Activated T-cell treated with anti-CD3 and anti-CD28 coated beads, Interleukin-2, amount 50 U/mL, for 72 hours (primary cell): ENCODE results near the gene FITM2. TPM values are rescaled to one million over a fixed set of nuclear protein-coding genes. Genes with fewer than 3 reads are reported as not detected.

Experiments used
- ATAC-seq, 2 donors: fragments of 150-1000 bp; cut with Tn5 transposase; replicated peaks in 1 of 2; 2 replicates each; pipeline ENCODE4 v1.10.0; 2021; ENCODE audit warnings: moderate library complexity in 2 of 2, mild to moderate bottlenecking in 1 of 2
- DNase-seq, 2 donors: peaks; one replicate each; pipeline ENCODE4 v3.0.0; 2021 to 2022; ENCODE audit warnings: mixed read lengths in 1 of 2
- H3K27ac Mint-ChIP-seq: one replicate; pipeline ENCODE4 v1.8.0; 2022; ENCODE audit warnings: mild to moderate bottlenecking, moderate library complexity, mixed read lengths
- H3K27me3 Mint-ChIP-seq: one replicate; pipeline ENCODE4 v1.8.0; 2022; ENCODE audit warnings: low read depth, mixed read lengths
- H3K36me3 Mint-ChIP-seq, 2 donors: one replicate each; pipeline ENCODE4 v1.8.0; 2022; ENCODE audit warnings: mixed read lengths in 2 of 2, mild to moderate bottlenecking in 1 of 2; ENCODE audit not compliant: insufficient read depth in 2 of 2
- H3K4me1 Mint-ChIP-seq: one replicate; pipeline ENCODE4 v1.8.0; 2022; ENCODE audit warnings: low read depth, mixed read lengths
- H3K4me3 Mint-ChIP-seq, 2 donors: one replicate each; pipeline ENCODE4 v1.8.0; 2022; ENCODE audit warnings: mild to moderate bottlenecking in 2 of 2, mixed read lengths in 2 of 2, moderate library complexity in 2 of 2
- H3K9me3 Mint-ChIP-seq, 2 donors: one replicate each; pipeline ENCODE4 v1.8.0; 2022; ENCODE audit warnings: mixed read lengths in 2 of 2
- total RNA-seq, 2 donors: library from RNA; stranded (reverse); gene quantifications; one replicate each; pipeline ENCODE4 v1.2.3, GENCODE V29; 2022

Gene FITM2
- total RNA-seq, 2 donors from 2014 or later = 2.9 to 3.1 TPM

- H3K4me1 Mint-ChIP-seq = no peaks in the 10 kb centered on the region
- no peaks in the 10 kb centered on the region for H3K9me3 Mint-ChIP-seq
- H3K4me3 Mint-ChIP-seq = no peak overlapping the region
- no peak overlapping the region for H3K27ac Mint-ChIP-seq
- H3K27me3 Mint-ChIP-seq = no peaks in the 10 kb centered on the region
- ATAC-seq = no peak
- no peak for DNase-seq
- H3K36me3 Mint-ChIP-seq = no peaks in the 10 kb centered on the region
These were observed 22.8 kb downstream of the FITM2 start for GRCh38 chr20:44288252-44288651.

- Mint-ChIP-seq H3K36me3 (no peaks in the 10 kb centered on the region), H3K4me1 (no peaks in the 10 kb centered on the region), H3K4me3 (no peak overlapping the region), H3K27ac (no peak overlapping the region), H3K9me3 (no peaks in the 10 kb centered on the region), H3K27me3 (no peaks in the 10 kb centered on the region)
- DNase-seq (no peak), ATAC-seq (no peak)
These were observed 23.5 kb downstream of the FITM2 start for GRCh38 chr20:44287272-44288097.

GRCh38 chr20:44284032-44284431, 27.0 kb downstream of the FITM2 start:
- ATAC-seq = no peak
- no peak overlapping the region for H3K27ac Mint-ChIP-seq
- no peaks in the 10 kb centered on the region for H3K9me3 Mint-ChIP-seq
- DNase-seq = no peak
- no peaks in the 10 kb centered on the region for H3K4me1 Mint-ChIP-seq
- no peak overlapping the region for H3K4me3 Mint-ChIP-seq
- no peaks in the 10 kb centered on the region for H3K36me3 Mint-ChIP-seq
- no peaks in the 10 kb centered on the region for H3K27me3 Mint-ChIP-seq

GRCh38 chr20:44282192-44282591, 28.8 kb downstream of the FITM2 start:
- Mint-ChIP-seq H3K27me3 (no peaks in the 10 kb centered on the region), H3K27ac (no peak overlapping the region), H3K36me3 (no peaks in the 10 kb centered on the region), H3K4me3 (no peak overlapping the region), H3K4me1 (no peaks in the 10 kb centered on the region), H3K9me3 (no peaks in the 10 kb centered on the region)
- ATAC-seq = no peak
- no peak for DNase-seq

GRCh38 chr20:44280387-44280786, 30.6 kb downstream of the FITM2 start:
- ATAC-seq (no peak), DNase-seq (no peak)
- H3K36me3 Mint-ChIP-seq = no peaks in the 10 kb centered on the region
- H3K4me3 Mint-ChIP-seq = no peak overlapping the region
- H3K27me3 Mint-ChIP-seq = no peaks in the 10 kb centered on the region
- no peak overlapping the region for H3K27ac Mint-ChIP-seq
- H3K4me1 Mint-ChIP-seq = no peaks in the 10 kb centered on the region
- H3K9me3 Mint-ChIP-seq = no peaks in the 10 kb centered on the region

GRCh38 chr20:44279228-44279627, 31.8 kb downstream of the FITM2 start:
- Mint-ChIP-seq H3K9me3 (no peaks in the 10 kb centered on the region), H3K36me3 (no peaks in the 10 kb centered on the region), H3K4me3 (no peak overlapping the region), H3K4me1 (no peaks in the 10 kb centered on the region), H3K27me3 (no peaks in the 10 kb centered on the region), H3K27ac (no peak overlapping the region)
- ATAC-seq = no peak
- no peak for DNase-seq

- Mint-ChIP-seq H3K27ac (no peak overlapping the region), H3K36me3 (no peaks in the 10 kb centered on the region), H3K4me3 (no peak overlapping the region), H3K27me3 (no peaks in the 10 kb centered on the region), H3K4me1 (no peaks in the 10 kb centered on the region), H3K9me3 (no peaks in the 10 kb centered on the region)
- no peak for ATAC-seq
- no peak for DNase-seq
These were observed 36.5 kb downstream of the FITM2 start for GRCh38 chr20:44274303-44275017.

- no peaks in the 10 kb centered on the region for H3K4me1 Mint-ChIP-seq
- H3K9me3 Mint-ChIP-seq = no peaks in the 10 kb centered on the region
- no peaks in the 10 kb centered on the region for H3K27me3 Mint-ChIP-seq
- no peak for DNase-seq
- H3K4me3 Mint-ChIP-seq = no peak overlapping the region
- H3K27ac Mint-ChIP-seq = no peak overlapping the region
- no peak for ATAC-seq
- H3K36me3 Mint-ChIP-seq = peaks cover 0 to under 1% of the 10 kb centered on the region in 2 donors
These were observed 37.5 kb downstream of the FITM2 start for GRCh38 chr20:44273231-44274215.

- Mint-ChIP-seq H3K27ac (no peak overlapping the region), H3K27me3 (no peaks in the 10 kb centered on the region), H3K4me3 (no peak overlapping the region), H3K4me1 (no peaks in the 10 kb centered on the region), H3K9me3 (no peaks in the 10 kb centered on the region), H3K36me3 (peaks cover 0 to 2% of the 10 kb centered on the region in 2 donors)
- ATAC-seq (no peak), DNase-seq (peak in 1 of 2 donors; percentile 3)
These were observed 38.9 kb downstream of the FITM2 start for GRCh38 chr20:44271915-44272663.

- Mint-ChIP-seq H3K27me3 (no peaks in the 10 kb centered on the region), H3K4me3 (no peak overlapping the region), H3K27ac (no peak overlapping the region), H3K9me3 (no peaks in the 10 kb centered on the region), H3K4me1 (no peaks in the 10 kb centered on the region), H3K36me3 (peaks cover 0 to 2% of the 10 kb centered on the region in 2 donors)
- no peak for DNase-seq
- no peak for ATAC-seq
These were observed 42.2 kb downstream of the FITM2 start for GRCh38 chr20:44268802-44269201.

- Mint-ChIP-seq H3K27me3 (no peaks in the 10 kb centered on the region), H3K27ac (no peak overlapping the region), H3K4me1 (no peaks in the 10 kb centered on the region), H3K36me3 (peaks cover 0 to 2% of the 10 kb centered on the region in 2 donors), H3K4me3 (no peak overlapping the region), H3K9me3 (no peaks in the 10 kb centered on the region)
- DNase-seq (no peak), ATAC-seq (no peak)
These were observed 46.7 kb downstream of the FITM2 start for GRCh38 chr20:44264287-44264686.

- DNase-seq (no peak), ATAC-seq (no peak)
- no peaks in the 10 kb centered on the region for H3K27me3 Mint-ChIP-seq
- H3K27ac Mint-ChIP-seq = no peak overlapping the region
- H3K4me1 Mint-ChIP-seq = no peaks in the 10 kb centered on the region
- no peak overlapping the region for H3K4me3 Mint-ChIP-seq
- H3K9me3 Mint-ChIP-seq = no peaks in the 10 kb centered on the region
- H3K36me3 Mint-ChIP-seq = no peaks in the 10 kb centered on the region
These were observed 52.6 kb downstream of the FITM2 start for GRCh38 chr20:44258226-44258890.
